HEK293T (cell line): Measurements from ENCODE around the gene SPEG.

ENCODE experiments used
- CTCF ChIA-PET: fragments of 350-600 bp; formaldehyde crosslinking; extraction: SDS; loops from one replicate; lab custom pipeline; 2021; ENCODE audit warnings: antibody characterized with exemption, inconsistent platforms; lab: Yijun Ruan, JAX
- POLR2A ChIA-PET: fragments of 350-600 bp; formaldehyde crosslinking; extraction: SDS; loops from one replicate; lab custom pipeline; 2020; ENCODE audit warnings: antibody characterized with exemption, inconsistent platforms; lab: Yijun Ruan, JAX
- DNase-seq: peaks from one replicate; pipeline ENCODE4 v3.0.0; 2012; ENCODE audit warnings: mixed read lengths; ENCODE audit errors: extremely low spot score
- ARNT ChIP-seq: fragments of 450-650 bp; IDR thresholded peaks from 2 replicates; pipeline ENCODE4 v1.6.1; 2017; ENCODE audit warnings: mild to moderate bottlenecking
- BHLHE40 ChIP-seq: fragments of 450-650 bp; IDR thresholded peaks from 2 replicates; pipeline ENCODE4 v1.6.1; 2016; ENCODE audit warnings: mild to moderate bottlenecking, moderate library complexity, borderline replicate concordance
- CTBP1 ChIP-seq: fragments of 450-650 bp; IDR thresholded peaks from 2 replicates; pipeline ENCODE4 v1.6.1; 2016; ENCODE audit warnings: borderline replicate concordance
- ELF4 ChIP-seq: fragments of 450-650 bp; IDR thresholded peaks from 2 replicates; pipeline ENCODE4 v1.6.1; 2017; ENCODE audit warnings: antibody characterized with exemption
- FOXA1 ChIP-seq: fragments of 450-650 bp; IDR thresholded peaks from 2 replicates; pipeline ENCODE4 v1.6.1; 2016; ENCODE audit warnings: mild to moderate bottlenecking
- FOXK2 ChIP-seq: fragments of 450-650 bp; IDR thresholded peaks from 2 replicates; pipeline ENCODE4 v1.6.1; 2016; ENCODE audit warnings: mild to moderate bottlenecking
- FOXM1 ChIP-seq: fragments of 450-650 bp; IDR thresholded peaks from 2 replicates; pipeline ENCODE4 v1.6.1; 2017; ENCODE audit warnings: mild to moderate bottlenecking, borderline replicate concordance
- HDGF ChIP-seq: fragments of 450-650 bp; IDR thresholded peaks from 2 replicates; pipeline ENCODE4 v1.6.1; 2017; ENCODE audit warnings: antibody characterized with exemption, borderline replicate concordance
- L3MBTL2 ChIP-seq: fragments of 450-650 bp; conservative IDR thresholded peaks from 2 replicates; pipeline ENCODE4 v1.6.1; 2016; ENCODE audit warnings: mild to moderate bottlenecking
- LEF1 ChIP-seq: fragments of 450-650 bp; IDR thresholded peaks from 2 replicates; pipeline ENCODE4 v1.6.1; 2017; ENCODE audit warnings: mild to moderate bottlenecking, borderline replicate concordance
- NFRKB ChIP-seq: fragments of 450-650 bp; IDR thresholded peaks from 2 replicates; pipeline ENCODE4 v1.6.1; 2016; ENCODE audit warnings: mild to moderate bottlenecking, moderate library complexity
- SP1 ChIP-seq: fragments of 450-650 bp; IDR thresholded peaks from 2 replicates; pipeline ENCODE4 v1.6.1; 2017
- SUZ12 ChIP-seq: fragments of 450-650 bp; IDR thresholded peaks from 2 replicates; pipeline ENCODE4 v1.6.1; 2016; ENCODE audit warnings: mild to moderate bottlenecking
- TARDBP ChIP-seq: fragments of 450-650 bp; IDR thresholded peaks from 2 replicates; pipeline ENCODE4 v1.6.1; 2016
- ZNF384 ChIP-seq: fragments of 450-650 bp; IDR thresholded peaks from 2 replicates; pipeline ENCODE4 v1.6.1; 2016
- TF ChIP-seq, protein P1 (sequence below): fragments of 450-650 bp; IDR thresholded peaks from 2 replicates; pipeline ENCODE4 v1.6.1; 2016

SPEG gene

DNA sequence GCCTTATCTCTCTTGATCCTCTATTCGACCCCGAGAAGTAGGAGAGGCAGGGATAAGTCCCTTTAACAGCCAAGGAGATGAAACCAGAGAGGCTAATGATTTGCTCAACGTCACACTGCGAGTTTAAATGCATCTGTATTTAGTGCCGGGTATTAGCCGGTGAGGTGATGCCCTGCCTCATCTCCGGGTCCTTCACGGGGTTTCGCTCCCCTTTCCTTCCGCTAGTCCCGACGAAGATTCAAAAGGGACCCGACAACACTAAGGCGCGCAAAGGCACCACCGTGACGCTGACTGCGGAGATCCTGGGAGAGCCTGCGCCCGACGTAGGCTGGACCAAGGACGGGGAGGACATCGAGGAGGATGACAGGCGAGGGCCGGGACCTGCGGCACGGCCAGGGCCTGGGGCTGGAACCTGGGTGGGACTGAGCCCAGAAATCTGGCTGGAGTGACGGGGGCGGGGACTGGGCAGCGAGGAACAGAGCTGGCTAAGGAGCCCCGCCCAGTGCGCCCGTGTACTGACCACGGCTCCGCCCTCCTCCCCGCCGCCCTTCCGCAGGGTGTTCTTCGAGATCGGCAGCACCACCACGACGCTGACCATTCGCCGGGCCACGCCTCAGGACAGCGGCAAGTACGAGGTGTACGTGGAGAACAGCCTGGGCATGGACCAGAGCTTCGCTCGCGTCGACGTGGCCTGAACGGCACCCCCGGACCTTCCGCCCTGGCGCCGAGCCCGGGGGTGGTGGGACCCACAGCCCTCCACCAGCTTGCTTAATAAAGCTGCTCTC, 63.0 kb downstream of the SPEG start:
- peak; percentile 33 for DNase-seq
- POLR2A ChIA-PET, result interaction anchor here (1.0 to 2.7 kb wide), 7 partner anchors 9 to 45 kb away, joined by 3 to 41 read pairs (median 5); no protein-coding TSS in a partner anchor
- CTCF ChIA-PET, result interaction anchor here (1.3 to 4.5 kb wide), 5 partner anchors 11 to 33 kb away, joined by 3 to 31 read pairs (median 7); no protein-coding TSS in a partner anchor

DNA sequence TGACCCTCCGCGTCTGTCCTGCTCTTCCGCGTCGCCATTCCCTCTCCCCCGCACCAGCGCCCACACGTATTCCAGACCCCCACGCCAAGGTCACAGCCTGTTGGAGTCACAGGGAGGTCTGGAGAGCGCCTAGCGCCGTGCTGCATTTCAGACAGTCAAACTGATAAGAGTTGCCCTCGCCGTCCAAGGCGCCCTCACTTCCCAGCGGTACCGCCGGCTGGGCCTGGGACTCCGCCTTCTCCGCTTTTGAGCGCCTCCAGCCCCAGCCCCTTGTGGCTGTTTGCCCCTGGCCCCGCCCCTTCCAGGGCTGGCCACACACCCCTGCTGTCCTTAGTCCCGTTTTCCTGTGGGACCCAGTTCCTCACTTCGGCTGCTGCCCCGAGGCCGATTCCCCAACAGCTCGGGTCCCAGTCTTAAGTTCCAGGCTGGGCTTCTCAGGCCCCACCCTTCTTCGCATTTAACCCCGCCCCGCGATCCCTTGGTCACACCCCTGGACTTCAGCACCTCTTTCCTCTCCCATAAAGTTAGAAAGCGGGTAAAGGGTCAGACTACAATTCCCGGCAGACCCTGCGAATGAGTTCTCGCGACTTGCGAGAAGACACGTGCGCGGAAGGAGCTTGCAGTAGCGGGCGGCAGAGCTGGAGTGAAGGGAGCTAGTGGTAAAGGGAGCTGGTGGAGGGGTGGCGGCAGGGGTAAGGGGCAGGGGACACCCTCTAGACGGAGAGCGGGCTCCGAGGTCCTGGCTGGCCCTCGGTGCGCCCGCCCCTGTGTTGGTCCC, 63.8 kb downstream of the SPEG start, which contains the start of gene GMPPA:
Gene GMPPA, plus strand, starts transcription at position 612 of the 778 bp plus-strand sequence. CDS start 1,085 bp downstream, outside the sequence.
- ChIA-PET CTCF (interaction anchor here (0.7 to 4.5 kb wide), 7 partner anchors 11 to 37 kb away, joined by 3 to 31 read pairs (median 4); no protein-coding TSS in a partner anchor), POLR2A (interaction anchor here (0.7 to 2.7 kb wide), 11 partner anchors 10 to 96 kb away, joined by 3 to 41 read pairs (median 4); no protein-coding TSS in a partner anchor)
- peak; percentile 75 for TF ChIP-seq ELF4
- TF ChIP-seq SUZ12, result no peak
- no peak for TF ChIP-seq ARNT
- TF ChIP-seq, protein P1, sequence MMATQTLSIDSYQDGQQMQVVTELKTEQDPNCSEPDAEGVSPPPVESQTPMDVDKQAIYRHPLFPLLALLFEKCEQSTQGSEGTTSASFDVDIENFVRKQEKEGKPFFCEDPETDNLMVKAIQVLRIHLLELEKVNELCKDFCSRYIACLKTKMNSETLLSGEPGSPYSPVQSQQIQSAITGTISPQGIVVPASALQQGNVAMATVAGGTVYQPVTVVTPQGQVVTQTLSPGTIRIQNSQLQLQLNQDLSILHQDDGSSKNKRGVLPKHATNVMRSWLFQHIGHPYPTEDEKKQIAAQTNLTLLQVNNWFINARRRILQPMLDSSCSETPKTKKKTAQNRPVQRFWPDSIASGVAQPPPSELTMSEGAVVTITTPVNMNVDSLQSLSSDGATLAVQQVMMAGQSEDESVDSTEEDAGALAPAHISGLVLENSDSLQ, result no peak
- TF ChIP-seq NFRKB, result no peak
- peak; percentile 56 for TF ChIP-seq L3MBTL2
- no peak for TF ChIP-seq SP1
- no peak for TF ChIP-seq TARDBP
- TF ChIP-seq FOXM1, result no peak
- no peak for TF ChIP-seq HDGF
- no peak for TF ChIP-seq LEF1
- no peak for TF ChIP-seq FOXK2
- TF ChIP-seq FOXA1, result no peak
- DNase-seq, result peak; percentile 94

More for the DNA sequence above, 63.0 kb downstream of the SPEG start:
- TF ChIP-seq CTBP1 (no peak), L3MBTL2 (peak; percentile 29; the same call in 1 of the 2 replicates)

DNA sequence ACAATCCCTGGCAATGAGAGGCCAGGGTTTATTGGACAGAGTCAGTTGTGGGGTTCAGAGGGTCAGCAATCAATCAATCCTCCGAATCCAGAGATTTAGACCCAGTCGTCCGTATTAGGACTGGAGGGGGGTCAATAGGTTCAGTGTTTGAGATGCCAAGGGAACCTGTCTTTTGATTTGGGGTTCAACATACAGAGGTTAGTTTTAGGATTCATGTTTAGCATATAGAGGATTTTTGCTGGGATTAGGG, 64.3 kb downstream of the SPEG start:
- POLR2A ChIA-PET, result interaction anchor here (0.7 to 2.7 kb wide), 9 partner anchors 10 to 96 kb away, joined by 3 to 41 read pairs (median 4); no protein-coding TSS in a partner anchor
- CTCF ChIA-PET, result interaction anchor here (0.7 to 4.5 kb wide), 9 partner anchors 10 to 37 kb away, joined by 3 to 31 read pairs (median 4); no protein-coding TSS in a partner anchor
- DNase-seq, result no peak
- TF ChIP-seq, protein P1, result peak; percentile 62
- TF ChIP-seq BHLHE40 (no peak), SUZ12 (no peak)

DNA sequence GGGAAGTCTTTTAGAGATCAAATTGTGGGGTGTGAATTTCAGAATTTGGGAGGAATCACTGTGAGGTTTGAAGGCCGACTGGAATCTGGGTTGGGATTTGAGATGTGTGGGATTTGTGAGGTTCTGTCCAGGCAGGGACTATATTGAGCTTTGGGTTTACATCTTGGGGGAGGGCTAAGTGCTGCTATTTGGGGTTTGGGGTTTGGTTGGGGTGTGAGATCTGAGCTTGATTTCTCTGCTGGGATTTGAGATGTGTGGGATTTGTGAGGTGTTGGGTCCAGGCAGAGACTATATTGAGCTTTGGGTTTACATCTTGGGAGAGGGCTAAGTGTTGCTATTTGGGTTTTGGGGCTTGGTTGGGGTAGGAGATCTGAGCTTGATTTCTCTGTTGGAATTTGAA, 64.9 kb downstream of the SPEG start:
- TF ChIP-seq ELF4 (no peak), FOXA1 (no peak), ARNT (no peak), NFRKB (no peak), L3MBTL2 (no peak), FOXK2 (no peak), SP1 (no peak), SUZ12 (no peak), HDGF (no peak), LEF1 (no peak), ZNF384 (no peak)
- TF ChIP-seq, protein P1, result no peak
- ChIA-PET POLR2A (interaction anchor here (0.8 to 2.7 kb wide), 3 partner anchors 9 to 21 kb away, joined by 4 to 41 read pairs (median 5); no protein-coding TSS in a partner anchor), CTCF (interaction anchor here (0.7 to 4.5 kb wide), 6 partner anchors 10 to 30 kb away, joined by 3 to 31 read pairs (median 6); no protein-coding TSS in a partner anchor)

DNA sequence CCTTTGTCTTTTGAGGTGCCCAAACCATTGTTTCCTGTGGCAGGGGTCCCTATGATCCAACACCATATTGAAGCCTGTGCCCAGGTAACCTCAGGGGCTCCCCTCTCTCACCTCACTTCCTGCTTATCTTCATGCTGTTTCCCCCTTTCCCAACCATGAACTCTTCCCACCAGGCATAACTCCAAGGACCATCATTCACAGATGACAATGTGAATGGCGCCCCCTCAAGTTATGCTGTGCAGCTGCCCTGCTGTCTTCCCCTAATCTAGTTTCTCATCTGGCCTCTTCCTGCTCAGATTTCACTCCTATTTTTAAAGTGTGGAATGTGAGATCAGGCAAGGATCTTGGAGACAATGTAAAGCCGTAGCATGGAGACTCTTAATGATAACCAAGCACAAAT, 65.5 kb downstream of the SPEG start:
- ChIA-PET POLR2A (interaction anchor here (0.7 to 2.7 kb wide), 5 partner anchors 8 to 176 kb away, joined by 3 to 41 read pairs (median 4); no protein-coding TSS in a partner anchor), CTCF (interaction anchor here (1.1 to 4.5 kb wide), 4 partner anchors 9 to 30 kb away, joined by 3 to 31 read pairs (median 9); no protein-coding TSS in a partner anchor)
- TF ChIP-seq HDGF (no peak), SUZ12 (no peak), NFRKB (no peak), BHLHE40 (no peak)
- TF ChIP-seq, protein P1, result peak; percentile 31; the same call in 1 of the 2 replicates
- DNase-seq, result no peak

More for the DNA sequence above, 64.9 kb downstream of the SPEG start:
- DNase-seq, result no peak
